Lung (tissue), 12 donors: ENCODE results near the gene DYRK4. TPM values are rescaled to one million over a fixed set of nuclear protein-coding genes. Genes with fewer than 3 reads are reported as not detected.

Experiments used
- ATAC-seq: fragments of 200-7000 bp; cut with Tn5 transposase; one replicate; pipeline ENCODE4 v1.9.1; 2020; ENCODE audit warnings: moderate number of reproducible peaks; ENCODE audit not compliant: insufficient read depth, low FRiP score
- DNase-seq, 3 donors: peaks; one replicate each; pipeline ENCODE4 v3.0.0-alpha.2; 2013 to 2017
- H3K27ac ChIP-seq, 2 donors: one replicate each; pipeline ENCODE4 v1.5.1; 2013; ENCODE audit warnings: mild to moderate bottlenecking in 2 of 2, moderate library complexity in 2 of 2, control low read depth in 1 of 2, inconsistent platforms in 1 of 2, low read depth in 1 of 2, low read length in 1 of 2
- H3K27me3 ChIP-seq, 3 donors: one replicate each; pipeline ENCODE4 v1.5.1; 2013; ENCODE audit warnings: low read length in 2 of 3; ENCODE audit not compliant: control insufficient read depth in 3 of 3, insufficient read depth in 3 of 3
- H3K36me3 ChIP-seq, 4 donors: one replicate each; pipeline ENCODE4 v1.5.1; 2013; ENCODE audit warnings: low read length in 4 of 4, mild to moderate bottlenecking in 1 of 4, moderate library complexity in 1 of 4; ENCODE audit not compliant: control insufficient read depth in 4 of 4, insufficient read depth in 4 of 4
- H3K4me1 ChIP-seq, 5 donors: one replicate each; pipeline ENCODE4 v1.5.1; 2013; ENCODE audit warnings: low read length in 5 of 5, mild to moderate bottlenecking in 2 of 5, moderate library complexity in 1 of 5; ENCODE audit not compliant: control insufficient read depth in 5 of 5, insufficient read depth in 5 of 5
- H3K4me3 ChIP-seq: one replicate; pipeline ENCODE4 v1.5.1; 2013; ENCODE audit warnings: mild to moderate bottlenecking, control low read depth, moderate library complexity
- H3K9ac ChIP-seq, 2 donors: one replicate each; pipeline ENCODE4 v1.5.1; 2013; ENCODE audit warnings: low read length in 2 of 2, control low read depth in 1 of 2; ENCODE audit not compliant: insufficient read depth in 1 of 2
- H3K9me3 ChIP-seq, 4 donors: one replicate each; pipeline ENCODE4 v1.5.1; 2013; ENCODE audit warnings: low read length in 3 of 4, mild to moderate bottlenecking in 1 of 4, moderate library complexity in 1 of 4; ENCODE audit not compliant: control insufficient read depth in 4 of 4, insufficient read depth in 3 of 4
- CTCF ChIP-seq: IDR thresholded peaks from 2 replicates; pipeline ENCODE4 v1.5.1; 2012; ENCODE audit warnings: mild to moderate bottlenecking; ENCODE audit errors: control extremely low read depth, extremely low read depth
- WGBS, 2 donors: extraction: QIAGEN DNeasy Blood & Tissue Kit; methylation state at CpG; one replicate each; pipeline ENCODE4 v1.1.7; 2013; 5-methylcytosine and 5-hydroxymethylcytosine counted together
- polyA plus RNA-seq, 2 donors: library from polyadenylated mRNA; stranded (reverse); fragments of 200-250 nt; gene quantifications; one replicate each; pipeline ENCODE4 v1.2.1, GENCODE V29; 2013
- total RNA-seq, 2 donors: library from RNA; depleted of rRNA in 1 of 2; stranded (reverse); fragments of >200 nt in 1 of 2; gene quantifications; one replicate each; pipeline ENCODE4 v1.2.1, GENCODE V29; 2014 to 2021
- donor health status: control.
- donor health status: control.
- donor health status: Bipolar disorder and iron deficiency.
- donor health status: healthy.
- donor health status: DM: yes; HTN: yes; CAD: no.

The DYRK4 gene
- total and polyA plus RNA-seq, 4 donors: 27.8 to 80.2 (median 31.3) TPM

- H3K4me3 ChIP-seq: peak overlapping the region; percentile 98
- peak overlapping the region; percentile 95 to 96 for H3K9ac ChIP-seq
- H3K36me3 ChIP-seq: no peaks in the 10 kb centered on the region
- ATAC-seq: no peak
- 0 to 1% methylated on average over 6 of the region's 6 CpGs for whole genome bisulfite sequencing, 2 donors
- no peak for DNase-seq
- H3K27me3 ChIP-seq: no peaks in the 10 kb centered on the region
- TF ChIP-seq CTCF: no peak
- H3K27ac ChIP-seq: peak overlapping the region; percentile 83 to 95
- peaks cover 0 to 21% (median 9%) of the 10 kb centered on the region in 5 donors for H3K4me1 ChIP-seq
- no peaks in the 10 kb centered on the region for H3K9me3 ChIP-seq
Measured at GRCh38 chr12:4649358-4649661, 87.3 kb downstream of the DYRK4 start.

GRCh38 chr12:4653257-4653656, 91.2 kb downstream of the DYRK4 start:
- TF ChIP-seq CTCF: no peak
- no peak for DNase-seq
- Histone ChIP-seq H3K27me3 (no peaks in the 10 kb centered on the region), H3K36me3 (peaks cover 11 to 27% (median 22%) of the 10 kb centered on the region in 4 donors), H3K9ac (no peak overlapping the region), H3K4me1 (peaks cover 0 to 16% (median 9%) of the 10 kb centered on the region in 5 donors), H3K27ac (no peak overlapping the region), H3K4me3 (no peak overlapping the region), H3K9me3 (no peaks in the 10 kb centered on the region)
- ATAC-seq: no peak

- 67 to 72% methylated on average over 2 of the region's 2 CpGs for WGBS, 2 donors
- H3K27me3 ChIP-seq: no peaks in the 10 kb centered on the region
- DNase-seq (no peak), ATAC-seq (no peak)
- no peak overlapping the region for H3K4me3 ChIP-seq
- no peak overlapping the region for H3K27ac ChIP-seq
- H3K9ac ChIP-seq: no peak overlapping the region
- TF ChIP-seq CTCF: no peak
- H3K4me1 ChIP-seq: peaks cover 0 to 14% (median 9%) of the 10 kb centered on the region in 5 donors
- H3K36me3 ChIP-seq: peaks cover 11 to 28% (median 22%) of the 10 kb centered on the region in 4 donors
- H3K9me3 ChIP-seq: no peaks in the 10 kb centered on the region
Measured at GRCh38 chr12:4653691-4654090, 91.7 kb downstream of the DYRK4 start.

Other genes with a start within 250 kb of the DYRK4 start
- gene TIGAR, start 241.0 kb upstream of the DYRK4 start, total RNA-seq: 1 to 10 TPM; 1.6 to 9.1 TPM
- 1 to 10 TPM; 4.2 to 8.9 TPM for gene TIGAR, start 241.0 kb upstream of the DYRK4 start, polyA plus RNA-seq
- gene FGF23, start 182.5 kb upstream of the DYRK4 start, total RNA-seq: not detected
- gene FGF23, start 182.5 kb upstream of the DYRK4 start, polyA plus RNA-seq: under 1 TPM in 1 of 2 donors, not detected in 1; 0.01 TPM
- gene FGF6, start 116.4 kb upstream of the DYRK4 start, total RNA-seq: not detected
- not detected for gene FGF6, start 116.4 kb upstream of the DYRK4 start, polyA plus RNA-seq
- gene RAD51AP1, start 23.3 kb upstream of the DYRK4 start, total RNA-seq: 1 to 10 TPM; 4.0 to 6.9 TPM
- gene RAD51AP1, start 23.3 kb upstream of the DYRK4 start, polyA plus RNA-seq: 1 to 10 TPM; 2.1 to 3.0 TPM
- 1 to 10 TPM; 1.1 to 2.4 TPM for gene AKAP3, start 86.8 kb downstream of the DYRK4 start, total RNA-seq
- 1 to 10 TPM in 1 of 2 donors, under 1 TPM in 1; 0.57 to 1.2 TPM for gene AKAP3, start 86.8 kb downstream of the DYRK4 start, polyA plus RNA-seq
- 10 to 100 TPM; 65.9 to 79.1 TPM for gene NDUFA9, start 86.9 kb downstream of the DYRK4 start, total RNA-seq
- gene NDUFA9, start 86.9 kb downstream of the DYRK4 start, polyA plus RNA-seq: 10 to 100 TPM; 64.1 to 70.4 TPM
- gene GALNT8, start 158.2 kb downstream of the DYRK4 start, total RNA-seq: 1 to 10 TPM in 1 of 2 donors, under 1 TPM in 1; 0.40 to 1.3 TPM
- gene GALNT8, start 158.2 kb downstream of the DYRK4 start, polyA plus RNA-seq: under 1 TPM; 0.09 to 0.30 TPM